Esophagus squamous epithelium (tissue), 5 donors: ENCODE measurements around the gene SLC10A2. TPM values are rescaled to one million over a fixed set of nuclear protein-coding genes. Genes with fewer than 3 reads are reported as not detected.

Experiments
- DNase-seq: peaks from one replicate; lab custom pipeline; 2025; lab: John Stamatoyannopoulos, UW
- H3K27ac ChIP-seq, 4 donors: fragments of 200-600 bp; sonication (generic); one replicate each; pipeline ENCODE4 v1.5.1; 2016 to 2019; ENCODE audit warnings: mild to moderate bottlenecking in 1 of 4
- H3K27me3 ChIP-seq, 4 donors: fragments of 200-600 bp; sonication (generic); 1 replicate in 3 of 4; 2 replicates in 1 of 4; pipeline versions ENCODE4 v1.5.1 to v1.6.0; 2017 to 2021; ENCODE audit warnings: antibody characterized with exemption in 1 of 4
- H3K36me3 ChIP-seq, 3 donors: fragments of 200-600 bp; sonication (generic); one replicate each; pipeline ENCODE4 v1.5.1; 2016 to 2019
- H3K4me1 ChIP-seq, 3 donors: fragments of 200-600 bp; sonication (generic); one replicate each; pipeline ENCODE4 v1.5.1; 2017 to 2019
- H3K4me3 ChIP-seq, 4 donors: fragments of 200-600 bp; sonication (generic); 1 replicate in 3 of 4; 2 replicates in 1 of 4; pipeline ENCODE4 v1.5.1; 2016 to 2019; ENCODE audit warnings: mild to moderate bottlenecking in 2 of 4, moderate library complexity in 1 of 4
- H3K9me3 ChIP-seq, 3 donors: fragments of 200-600 bp; sonication (generic); one replicate each; pipeline ENCODE4 v1.5.1; 2016 to 2019
- CTCF ChIP-seq, 6 experiments: fragments of 450-650 bp in 4 of 6; fragments of 200-600 bp in 2 of 6; sonication (generic) in 2 of 6; IDR thresholded peaks; one replicate each; pipeline ENCODE4 v1.5.1; 2016 to 2019; ENCODE audit warnings: antibody characterized with exemption in 6 of 6, mild to moderate bottlenecking in 4 of 6, moderate library complexity in 4 of 6
- POLR2A ChIP-seq, 4 donors: fragments of 450-650 bp; IDR thresholded peaks; one replicate each; pipeline ENCODE4 v1.6.1; 2017; ENCODE audit warnings: antibody characterized with exemption in 4 of 4, mild to moderate bottlenecking in 4 of 4, moderate library complexity in 3 of 4
- WGBS, 2 donors: methylation state at CpG; one replicate each; pipeline ENCODE4 v1.1.5; 2018; 5-methylcytosine and 5-hydroxymethylcytosine counted together
- intact Hi-C: fragments of 100-400 bp; cut with DNase I; formaldehyde crosslinking; loops from one replicate; pipeline ENCODE4 v1.15.0; 2022
- total RNA-seq, 4 donors: library from RNA; depleted of rRNA; stranded (reverse); fragments of >200 nt; gene quantifications; one replicate each; pipeline ENCODE4 v1.1.0, GENCODE V29; 2016
- donor health status: DM: yes; HTN: yes; CAD: no.

SLC10A2 gene
- total RNA-seq, 4 donors from 2014 or later = not detected

- no peak overlapping the region for H3K27ac ChIP-seq
- H3K9me3 ChIP-seq = no peaks in the 10 kb centered on the region
- no peak overlapping the region for H3K4me3 ChIP-seq
- no peaks in the 10 kb centered on the region for H3K36me3 ChIP-seq
- WGBS, 2 donors = 65 to 69% methylated on average over 3 to 6 of the region's 7 CpGs
- H3K4me1 ChIP-seq = peaks cover 0 to 4% (median 0%) of the 10 kb centered on the region in 3 donors
- TF ChIP-seq POLR2A (IDR thresholded peaks at IDR 0.05) (no peak), CTCF (IDR thresholded peaks at IDR 0.05) (peak in 3 of 6 experiments; percentile 21 to 52 (median 32))
- H3K27me3 ChIP-seq = no peaks in the 10 kb centered on the region
- DNase-seq = no peak
- intact Hi-C loops = no loop called here
Observed at GRCh38 chr13:103067751-103068555, 1.7 kb upstream of the SLC10A2 start.

- TF ChIP-seq CTCF (IDR thresholded peaks at IDR 0.05) (no peak), POLR2A (IDR thresholded peaks at IDR 0.05) (no peak)
- DNase-seq = no peak
- Histone ChIP-seq H3K4me3 (no peak overlapping the region), H3K9me3 (no peaks in the 10 kb centered on the region), H3K27ac (no peak overlapping the region), H3K4me1 (peaks cover 0 to 4% (median 0%) of the 10 kb centered on the region in 3 donors), H3K27me3 (no peaks in the 10 kb centered on the region), H3K36me3 (no peaks in the 10 kb centered on the region)
- WGBS, 2 donors = 59 to 68% methylated on average over 3 of the region's 3 CpGs
- intact Hi-C loops = no loop called here
Observed at GRCh38 chr13:103066781-103067345, 646 bp upstream of the SLC10A2 start.

- H3K36me3 ChIP-seq = no peaks in the 10 kb centered on the region
- intact Hi-C loops = no loop called here
- no peak for TF ChIP-seq POLR2A (IDR thresholded peaks at IDR 0.05)
- TF ChIP-seq CTCF (IDR thresholded peaks at IDR 0.05) = no peak
- H3K4me3 ChIP-seq = no peak overlapping the region
- no peak for DNase-seq
- no peaks in the 10 kb centered on the region for H3K27me3 ChIP-seq
- H3K9me3 ChIP-seq = no peaks in the 10 kb centered on the region
- 85 to 94% methylated on average over 4 of the region's 4 CpGs for WGBS, 2 donors
- H3K4me1 ChIP-seq = peaks cover 0 to 4% (median 0%) of the 10 kb centered on the region in 3 donors
- no peak overlapping the region for H3K27ac ChIP-seq
Observed at GRCh38 chr13:103063376-103063775, 2.8 kb downstream of the SLC10A2 start.

GRCh38 chr13:103062079-103062478 lies 4.1 kb downstream of the SLC10A2 start:
- DNase-seq = no peak
- TF ChIP-seq POLR2A (IDR thresholded peaks at IDR 0.05) (no peak), CTCF (IDR thresholded peaks at IDR 0.05) (no peak)
- Histone ChIP-seq H3K27me3 (no peaks in the 10 kb centered on the region), H3K4me3 (no peak overlapping the region), H3K4me1 (no peaks in the 10 kb centered on the region), H3K36me3 (no peaks in the 10 kb centered on the region), H3K9me3 (peaks cover 0 to 8% (median 3%) of the 10 kb centered on the region in 3 donors), H3K27ac (no peak overlapping the region)
- intact Hi-C loops = no loop called here
- 86 to 87% methylated on average over 2 of the region's 2 CpGs for WGBS, 2 donors

GRCh38 chr13:103056008-103056407 lies 10.2 kb downstream of the SLC10A2 start:
- no peaks in the 10 kb centered on the region for H3K4me1 ChIP-seq

More at GRCh38 chr13:103056008-103056407, 10.2 kb downstream of the SLC10A2 start:
- H3K27ac ChIP-seq = no peak overlapping the region
- H3K4me3 ChIP-seq = no peak overlapping the region
- TF ChIP-seq CTCF (IDR thresholded peaks at IDR 0.05) = no peak
- TF ChIP-seq POLR2A (IDR thresholded peaks at IDR 0.05) = no peak
- H3K9me3 ChIP-seq = peaks cover 0 to 38% (median 22%) of the 10 kb centered on the region in 3 donors
- DNase-seq = no peak
- intact Hi-C loops = no loop called here
- no peaks in the 10 kb centered on the region for H3K36me3 ChIP-seq
- H3K27me3 ChIP-seq = no peaks in the 10 kb centered on the region
- WGBS, 2 donors = 85 to 100% methylated on average over 2 of the region's 2 CpGs
